ENCODE results near the gene CYP2J2.
"Not testable (repeated sequence)": the region's sequence is repeated elsewhere in the genome, so short reads cannot be mapped to it uniquely, and the experiment has no call there.

The CYP2J2 gene

GRCh38 chr1:59917785-59918180 is 8.8 kb downstream of the CYP2J2 start:
- DNase-seq = no peak

GRCh38 chr1:59917026-59917784 is 9.4 kb downstream of the CYP2J2 start:
- DNase-seq = no peak

GRCh38 chr1:59915516-59915915 is 11.1 kb downstream of the CYP2J2 start:
- no peak for DNase-seq

GRCh38 chr1:59914791-59915286 is 11.7 kb downstream of the CYP2J2 start:
- DNase-seq = not testable (repeated sequence)

- DNase-seq = no peak
Measured at GRCh38 chr1:59908682-59909081, 17.9 kb downstream of the CYP2J2 start.

- no peak for DNase-seq
Measured at GRCh38 chr1:59908084-59908483, 18.5 kb downstream of the CYP2J2 start.

- DNase-seq = no peak
Measured at GRCh38 chr1:59906931-59907330, 19.6 kb downstream of the CYP2J2 start.

- DNase-seq = no peak
Measured at GRCh38 chr1:59903141-59903754, 23.3 kb downstream of the CYP2J2 start.

GRCh38 chr1:59901770-59902388 is 24.7 kb downstream of the CYP2J2 start:
- no peak for DNase-seq

GRCh38 chr1:59900640-59901039 is 25.9 kb downstream of the CYP2J2 start:
- no peak for DNase-seq

- no peak for DNase-seq
Measured at GRCh38 chr1:59898927-59899326, 27.6 kb downstream of the CYP2J2 start.

GRCh38 chr1:59897165-59897564 is 29.4 kb downstream of the CYP2J2 start:
- no peak for DNase-seq

GRCh38 chr1:59892841-59893811 is 33.4 kb downstream of the CYP2J2 start:
- DNase-seq = no peak

- DNase-seq = no peak
Measured at GRCh38 chr1:59885160-59885832, 41.3 kb downstream of the CYP2J2 start.

GRCh38 chr1:59880735-59881134 is 45.8 kb downstream of the CYP2J2 start:
- DNase-seq = no peak

GRCh38 chr1:59879996-59880505 is 46.5 kb downstream of the CYP2J2 start:
- no peak for DNase-seq

GRCh38 chr1:59879574-59879973 is 47.0 kb downstream of the CYP2J2 start:
- peak; percentile 68 for DNase-seq

GRCh38 chr1:59878370-59878769 is 48.2 kb downstream of the CYP2J2 start:
- no peak for DNase-seq

GRCh38 chr1:59877108-59877682 is 49.4 kb downstream of the CYP2J2 start:
- no peak for DNase-seq

GRCh38 chr1:59871746-59872145 is 54.8 kb downstream of the CYP2J2 start:
- no peak for DNase-seq

GRCh38 chr1:59866462-59866861 is 60.1 kb downstream of the CYP2J2 start:
- DNase-seq = no peak
